K562 (cell line): ENCODE data around the gene OSBPL1A. TPM values are rescaled to one million over a fixed set of nuclear protein-coding genes. Genes with fewer than 3 reads are reported as not detected.
A peak's percentile ranks its signal among the peaks of the same experiment; 100 is the strongest.

ENCODE experiments used
- CHD1 ChIP-seq: fragments of 200-600 bp; sonication (generic); IDR thresholded peaks from one replicate; pipeline ENCODE4 v1.6.1; 2012; ENCODE audit warnings: mild to moderate bottlenecking, moderate library complexity, low read length, inconsistent platforms
- CHD7 ChIP-seq: fragments of 200-600 bp; sonication (generic); IDR thresholded peaks from one replicate; pipeline ENCODE4 v1.6.1; 2012; ENCODE audit warnings: mild to moderate bottlenecking, low read depth, low read length, inconsistent platforms
- KLF13 ChIP-seq: fragments of 450-650 bp; IDR thresholded peaks from 2 replicates; pipeline ENCODE4 v1.6.1; 2016; ENCODE audit warnings: missing genetic modification characterization, low read depth, mild to moderate bottlenecking, missing compliant biosample characterization, moderate library complexity, borderline replicate concordance
- MLX ChIP-seq, 2 experiments: fragments of 450-650 bp in 1 of 2; sonication (generic) in 1 of 2; formaldehyde crosslinking; conservative IDR thresholded peaks; 2 replicates each; pipeline versions ENCODE4 v1.4.0 to v1.8.1; 2020 to 2022; ENCODE audit warnings: mild to moderate bottlenecking in 1 of 2, missing genetic modification reagents in 1 of 2
- NUFIP1 ChIP-seq: fragments of 450-650 bp; IDR thresholded peaks from 2 replicates; pipeline ENCODE4 v1.6.1; 2018; ENCODE audit not compliant: partially characterized antibody
- PCBP2 ChIP-seq: fragments of 200-400 bp; formaldehyde crosslinking; IDR thresholded peaks from 2 replicates; pipeline ENCODE4 v1.6.1; 2018; ENCODE audit warnings: low read length, low read depth, mild to moderate bottlenecking, moderate library complexity; ENCODE audit not compliant: poor library complexity, severe bottlenecking
- RB1 ChIP-seq: fragments of 450-650 bp; IDR thresholded peaks from 2 replicates; pipeline ENCODE4 v1.6.1; 2017; ENCODE audit warnings: low read depth, mild to moderate bottlenecking
- RFX5 ChIP-seq: IDR thresholded peaks from 2 replicates; pipeline ENCODE4 v1.6.1; 2011; ENCODE audit warnings: low read depth, mild to moderate bottlenecking, improper control_type of control experiment, low read length
- RNF219 ChIP-seq: fragments of 250-450 bp; sonication (Bioruptor Pico); IDR thresholded peaks from 2 replicates; pipeline ENCODE4 v1.5.0; 2022; ENCODE audit warnings: mild to moderate bottlenecking
- SMAD4 ChIP-seq: fragments of 250-450 bp; sonication (Bioruptor Pico); conservative IDR thresholded peaks from 2 replicates; pipeline ENCODE4 v1.8.0; 2021; ENCODE audit warnings: inconsistent platforms, mild to moderate bottlenecking, moderate library complexity
- SMC3 ChIP-seq: conservative IDR thresholded peaks from 2 replicates; pipeline ENCODE4 v1.6.1; 2011; ENCODE audit warnings: low read depth, low read length, improper control_type of control experiment; ENCODE audit not compliant: insufficient read depth
- ZKSCAN3 ChIP-seq: fragments of 250-450 bp; sonication (Bioruptor Pico); IDR thresholded peaks from 2 replicates; pipeline ENCODE4 v1.4.0; 2020
- polyA plus RNA-seq, 8 experiments: library from polyadenylated mRNA; depleted of rRNA in 4 of 8; stranded (reverse) in 5 of 8; unstranded in 3 of 8; fragments of >200 nt; fragmentation: Nextera tagmentation in 2 of 8; fragmentation: Illumina TruSeq in 1 of 8; extraction: Ambion mirVana in 2 of 8; extraction: Trizol in 1 of 8; gene quantifications; 2 replicates each; pipeline versions ENCODE4 v1.2.1 to v1.2.3, GENCODE V29; 2011 to 2014; ENCODE audit warnings: inconsistent platforms in 1 of 8, missing spikeins in 1 of 8
- total RNA-seq, 7 experiments: library from RNA; depleted of rRNA in 6 of 7; stranded (reverse); fragments of >200 nt in 6 of 7; fragmentation: Illumina TruSeq in 2 of 7; extraction: Trizol in 2 of 7; gene quantifications; 2 replicates each; pipeline versions ENCODE4 v1.2.1 to v1.2.3, GENCODE V29; 2011 to 2021; ENCODE audit warnings: low replicate concordance in 1 of 7

OSBPL1A gene
- total and polyA plus RNA-seq, 9 of the 15 experiments (the other 6 are each of a cell fraction or from before 2014, with no cell fraction given), result 0.40 to 0.49 TPM; not detected in 7

GRCh38 chr18:24426398-24427294 is 29.0 kb upstream of the OSBPL1A start, which contains the start of gene IMPACT (continued):
- TF ChIP-seq RNF219 (CRISPR knock-in tag), result no peak
- TF ChIP-seq SMAD4 (CRISPR knock-in tag), result peak; percentile 94
- no peak for TF ChIP-seq CHD1
- TF ChIP-seq RB1, result peak; percentile 74
- TF ChIP-seq MLX (CRISPR knock-in tag; conservative IDR thresholded peaks at IDR 0.05), result no peak
- TF ChIP-seq NUFIP1, result no peak
- peak; percentile 32; the same call in 1 of the 2 replicates for TF ChIP-seq ZKSCAN3 (CRISPR knock-in tag)
- TF ChIP-seq SMC3, result no peak
- TF ChIP-seq RFX5, result no peak
- TF ChIP-seq KLF13 (tag), result peak; percentile 87
- TF ChIP-seq CHD7, result no peak
- TF ChIP-seq PCBP2, result no peak
